Endothelial cell of umbilical vein (primary cell): ENCODE data around the gene SP8.

ENCODE experiments used
- CTCF ChIP-seq, 2 donors: IDR thresholded peaks; 1 replicate in 1 of 2; 2 replicates in 1 of 2; pipeline ENCODE4 v1.5.1; 2011; ENCODE audit warnings: low read length in 2 of 2, mild to moderate bottlenecking in 2 of 2, moderate library complexity in 2 of 2, control low read depth in 1 of 2, inconsistent platforms in 1 of 2, low read depth in 1 of 2; ENCODE audit not compliant: insufficient read depth in 1 of 2; ENCODE audit errors: extremely low read depth in 1 of 2
- EZH2 ChIP-seq: IDR thresholded peaks from 2 replicates; pipeline ENCODE4 v1.6.1; 2012; ENCODE audit warnings: borderline replicate concordance, low read depth, mild to moderate bottlenecking, moderate library complexity, low read length, inconsistent platforms; ENCODE audit not compliant: severe bottlenecking
- GATA2 ChIP-seq: IDR thresholded peaks from 2 replicates; pipeline ENCODE4 v1.7.0; 2011; ENCODE audit warnings: low read depth, mild to moderate bottlenecking, moderate library complexity, mixed read lengths, low read length; ENCODE audit not compliant: insufficient read length, insufficient read depth
- JUN ChIP-seq: IDR thresholded peaks from 2 replicates; pipeline ENCODE4 v1.6.1; 2011; ENCODE audit warnings: borderline replicate concordance, low read depth; ENCODE audit not compliant: insufficient read length, insufficient read depth
- MYC ChIP-seq: IDR thresholded peaks from one replicate; pipeline ENCODE4 v1.6.1; 2011; ENCODE audit warnings: mild to moderate bottlenecking, low read depth, low read length
- POLR2A ChIP-seq: IDR thresholded peaks from 2 replicates; pipeline ENCODE4 v1.6.1; 2012; ENCODE audit warnings: low read depth, mild to moderate bottlenecking, control low read depth, low read length
- POLR2AphosphoS5 ChIP-seq: IDR thresholded peaks from 2 replicates; pipeline ENCODE4 v1.6.1; 2012; ENCODE audit warnings: low read depth, mild to moderate bottlenecking, control low read depth, low read length, moderate library complexity; ENCODE audit not compliant: insufficient read depth

GRCh38 chr7:20796500-20796899 is 9.8 kb upstream of the SP8 start:
- TF ChIP-seq CTCF (IDR thresholded peaks at IDR 0.05; ENCODE audit: extremely low read depth in 1 of 2, insufficient read depth in 1 of 2, low read depth in 1 of 2, low read length in 2 of 2) (no peak), EZH2 (no peak), POLR2A (no peak), POLR2AphosphoS5 (no peak), MYC (no peak), JUN (no peak), GATA2 (no peak)
